GM10248 (cell line): ENCODE data around the gene APBB1IP.
"Not testable (repeated sequence)": the region's sequence is repeated elsewhere in the genome, so short reads cannot be mapped to it uniquely, and the experiment has no call there.

Experiments used
- CTCF ChIA-PET: fragments of 300-600 bp; sonication (Branson Sonifier 250); formaldehyde crosslinking; extraction: SDS; loops from one replicate; lab custom pipeline; 2021; ENCODE audit warnings: antibody characterized with exemption; lab: Yijun Ruan, JAX
- POLR2A ChIA-PET: fragments of 350-650 bp; sonication (Branson Sonifier 250); formaldehyde crosslinking; extraction: SDS; loops from one replicate; lab custom pipeline; 2020; ENCODE audit warnings: antibody characterized with exemption; lab: Yijun Ruan, JAX
- DNase-seq: peaks from one replicate; pipeline ENCODE4 v3.0.0; 2012; ENCODE audit errors: extremely low spot score
- TF ChIP-seq, protein P1 (sequence below): IDR thresholded peaks from 2 replicates; pipeline ENCODE4 v1.5.1; 2012; ENCODE audit warnings: mild to moderate bottlenecking, low read depth; ENCODE audit errors: extremely low read depth, missing control alignments, control extremely low read depth

The APBB1IP gene

GRCh38 chr10:26468291-26468690, 30.1 kb downstream of the APBB1IP start:
- DNase-seq: no peak
- CTCF ChIA-PET: interaction anchor here (1.4 to 2.4 kb wide), 4 partner anchors 12 to 30 kb away, joined by 4 to 12 read pairs (median 6); partner anchors contain the start of gene APBB1IP
- POLR2A ChIA-PET: interaction anchor here (0.6 to 2.1 kb wide), 2 partner anchors 10 to 68 kb away, joined by 4 to 5 read pairs; no protein-coding TSS in a partner anchor
- TF ChIP-seq, protein P1, sequence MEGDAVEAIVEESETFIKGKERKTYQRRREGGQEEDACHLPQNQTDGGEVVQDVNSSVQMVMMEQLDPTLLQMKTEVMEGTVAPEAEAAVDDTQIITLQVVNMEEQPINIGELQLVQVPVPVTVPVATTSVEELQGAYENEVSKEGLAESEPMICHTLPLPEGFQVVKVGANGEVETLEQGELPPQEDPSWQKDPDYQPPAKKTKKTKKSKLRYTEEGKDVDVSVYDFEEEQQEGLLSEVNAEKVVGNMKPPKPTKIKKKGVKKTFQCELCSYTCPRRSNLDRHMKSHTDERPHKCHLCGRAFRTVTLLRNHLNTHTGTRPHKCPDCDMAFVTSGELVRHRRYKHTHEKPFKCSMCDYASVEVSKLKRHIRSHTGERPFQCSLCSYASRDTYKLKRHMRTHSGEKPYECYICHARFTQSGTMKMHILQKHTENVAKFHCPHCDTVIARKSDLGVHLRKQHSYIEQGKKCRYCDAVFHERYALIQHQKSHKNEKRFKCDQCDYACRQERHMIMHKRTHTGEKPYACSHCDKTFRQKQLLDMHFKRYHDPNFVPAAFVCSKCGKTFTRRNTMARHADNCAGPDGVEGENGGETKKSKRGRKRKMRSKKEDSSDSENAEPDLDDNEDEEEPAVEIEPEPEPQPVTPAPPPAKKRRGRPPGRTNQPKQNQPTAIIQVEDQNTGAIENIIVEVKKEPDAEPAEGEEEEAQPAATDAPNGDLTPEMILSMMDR: no peak

GRCh38 chr10:26468700-26469099, 30.6 kb downstream of the APBB1IP start:
- ChIA-PET CTCF (interaction anchor here (0.7 to 2.4 kb wide), 4 partner anchors 9 to 31 kb away, joined by 3 to 12 read pairs (median 6); partner anchors contain the start of gene APBB1IP), POLR2A (interaction anchor here (0.6 to 2.1 kb wide), 3 partner anchors 10 to 495 kb away, joined by 3 to 5 read pairs (median 4); no protein-coding TSS in a partner anchor)
- DNase-seq: no peak
- TF ChIP-seq, protein P1: no peak

DNA sequence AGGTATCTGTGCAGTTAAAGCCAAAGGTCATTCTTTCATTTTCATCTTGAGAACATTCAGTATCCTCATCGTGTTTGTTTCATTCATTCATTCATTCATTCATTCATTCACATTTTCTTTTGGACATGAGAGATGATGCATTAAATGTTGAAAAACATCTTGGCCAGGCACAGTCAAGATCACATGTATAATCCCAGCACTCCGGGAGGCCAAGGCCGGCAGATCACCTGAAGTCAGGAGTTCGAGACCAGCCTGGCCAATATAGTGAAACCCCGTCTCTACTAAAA, 34.3 kb downstream of the APBB1IP start:
- CTCF ChIA-PET: interaction anchor here (1.7 kb wide), 1 partner anchor 15 kb away, joined by 6 read pairs; no protein-coding TSS in a partner anchor
- POLR2A ChIA-PET: no interaction called here
- DNase-seq: no peak
- TF ChIP-seq, protein P1: no peak

GRCh38 chr10:26474026-26474425, 35.9 kb downstream of the APBB1IP start:
- CTCF ChIA-PET: interaction anchor here (1.1 to 1.4 kb wide), 2 partner anchors 16 to 31 kb away, joined by 3 to 5 read pairs; no protein-coding TSS in a partner anchor
- TF ChIP-seq, protein P1: no peak
- DNase-seq: no peak
- POLR2A ChIA-PET: no interaction called here

GRCh38 chr10:26474845-26475244, 36.7 kb downstream of the APBB1IP start:
- POLR2A ChIA-PET, DNase-seq: not testable (repeated sequence)
- CTCF ChIA-PET: interaction anchor here (1.1 to 1.5 kb wide), 3 partner anchors 17 to 32 kb away, joined by 3 to 5 read pairs (median 3); no protein-coding TSS in a partner anchor

DNA sequence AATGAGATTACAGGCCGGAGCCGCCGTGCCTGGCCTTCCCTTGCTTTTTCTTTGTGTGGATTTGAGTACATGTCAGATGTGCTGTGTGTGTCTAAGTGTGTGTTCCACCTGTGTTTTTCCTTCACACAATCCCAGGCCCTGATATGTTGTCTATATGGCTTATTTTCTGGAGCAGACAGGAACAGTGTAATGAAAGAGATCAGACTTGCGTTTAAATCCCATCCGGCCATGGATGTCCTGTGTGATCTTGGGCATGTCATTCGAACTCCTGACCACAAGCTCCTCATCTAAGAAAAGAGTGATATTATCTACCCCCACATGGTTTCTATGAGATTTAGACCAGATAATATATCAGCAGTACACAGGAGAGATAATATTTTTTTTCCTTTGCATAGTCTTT, 37.2 kb downstream of the APBB1IP start:
- POLR2A ChIA-PET: no interaction called here
- DNase-seq: no peak
- TF ChIP-seq, protein P1: no peak
- CTCF ChIA-PET: interaction anchor here (1.1 to 1.8 kb wide), 4 partner anchors 8 to 33 kb away, joined by 3 to 6 read pairs (median 4); no protein-coding TSS in a partner anchor

- no peak for DNase-seq
- TF ChIP-seq, protein P1: no peak
- ChIA-PET POLR2A (interaction anchor here (1.5 kb wide), 1 partner anchor 10 kb away, joined by 4 read pairs; no protein-coding TSS in a partner anchor), CTCF (interaction anchor here (0.7 to 1.5 kb wide), 3 partner anchors 9 to 28 kb away, joined by 3 to 5 read pairs (median 3); no protein-coding TSS in a partner anchor)
Observed at GRCh38 chr10:26477501-26477900, 39.4 kb downstream of the APBB1IP start.
